Neural crest cell (in vitro differentiated cells): ENCODE measurements around the gene ARL15. TPM values are rescaled to one million over a fixed set of nuclear protein-coding genes. Genes with fewer than 3 reads are reported as not detected.

Experiments
- DNase-seq: peaks from one replicate; pipeline ENCODE4 v3.0.0; 2021; ENCODE audit warnings: low read depth, mixed read lengths, low spot score
- H3K27ac Mint-ChIP-seq: one replicate; pipeline ENCODE4 v1.8.0; 2021; ENCODE audit warnings: mild to moderate bottlenecking, mixed read lengths; ENCODE audit not compliant: unreplicated experiment
- H3K27me3 Mint-ChIP-seq: 2 replicates; pipeline ENCODE4 v1.8.0; 2021; ENCODE audit warnings: low read depth, mild to moderate bottlenecking, mixed read lengths
- H3K36me3 Mint-ChIP-seq: 2 replicates; pipeline ENCODE4 v1.8.0; 2021; ENCODE audit warnings: low read depth, mild to moderate bottlenecking, mixed read lengths
- H3K4me1 Mint-ChIP-seq: 2 replicates; pipeline ENCODE4 v1.8.0; 2021; ENCODE audit warnings: mixed read lengths
- H3K4me3 Mint-ChIP-seq: one replicate; pipeline ENCODE4 v1.8.0; 2021; ENCODE audit warnings: mild to moderate bottlenecking, mixed read lengths
- H3K9me3 Mint-ChIP-seq: 2 replicates; pipeline ENCODE4 v1.8.0; 2021; ENCODE audit warnings: mixed read lengths
- CTCF ChIP-seq: fragments of 200-600 bp; sonication (generic); conservative IDR thresholded peaks from 2 replicates; pipeline ENCODE4 v1.5.0; 2021; ENCODE audit warnings: antibody characterized with exemption, mild to moderate bottlenecking
- total RNA-seq: library from RNA; stranded (reverse); gene quantifications from 2 replicates; pipeline ENCODE4 v1.2.1, GENCODE V29; 2021

Gene ARL15
- total RNA-seq, 1 donor from 2014 or later = 18.4 TPM

- Mint-ChIP-seq H3K9me3 (no peaks in the 10 kb centered on the region), H3K27me3 (no peaks in the 10 kb centered on the region)
- TF ChIP-seq CTCF = no peak
Observed at GRCh38 chr5:53971131-53971530, 339.2 kb downstream of the ARL15 start.

GRCh38 chr5:53970475-53970874 is 339.9 kb downstream of the ARL15 start:
- no peaks in the 10 kb centered on the region for H3K36me3 Mint-ChIP-seq
- no peaks in the 10 kb centered on the region for H3K4me1 Mint-ChIP-seq
- no peak overlapping the region for H3K4me3 Mint-ChIP-seq
- no peaks in the 10 kb centered on the region for H3K9me3 Mint-ChIP-seq
- H3K27ac Mint-ChIP-seq = no peak overlapping the region
- TF ChIP-seq CTCF = no peak
- no peaks in the 10 kb centered on the region for H3K27me3 Mint-ChIP-seq
- DNase-seq = no peak

More at GRCh38 chr5:53971131-53971530, 339.2 kb downstream of the ARL15 start:
- no peaks in the 10 kb centered on the region for H3K4me1 Mint-ChIP-seq
- H3K36me3 Mint-ChIP-seq = no peaks in the 10 kb centered on the region
- no peak overlapping the region for H3K4me3 Mint-ChIP-seq
- no peak overlapping the region for H3K27ac Mint-ChIP-seq
- no peak for DNase-seq

DNA sequence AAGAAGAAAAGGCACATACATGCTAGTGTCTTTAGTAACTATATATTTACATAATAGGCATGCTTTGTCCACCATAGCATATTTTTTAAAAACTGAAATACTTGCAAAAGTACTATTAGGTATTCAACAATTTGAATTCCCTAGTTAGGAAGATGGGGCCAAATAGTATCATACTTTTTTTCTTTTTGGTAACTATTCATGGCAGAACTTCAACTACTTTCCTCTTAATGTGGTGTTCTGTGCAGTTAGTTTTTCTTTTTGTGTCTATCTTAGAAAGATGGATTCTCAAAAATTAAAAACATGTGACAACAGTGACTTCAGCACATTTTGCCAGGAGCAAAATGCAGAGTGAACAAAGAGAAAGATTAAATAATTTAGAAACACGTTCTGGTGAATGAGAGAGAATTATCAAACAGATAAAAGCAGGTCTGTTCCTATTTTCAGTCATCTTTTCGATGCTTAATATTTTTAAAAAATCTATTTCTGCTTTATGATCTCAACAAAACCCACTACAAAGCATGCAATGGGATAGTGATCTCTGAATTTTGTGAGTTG is 341.1 kb downstream of the ARL15 start:
- no peak for TF ChIP-seq CTCF
- DNase-seq = no peak
- Mint-ChIP-seq H3K27ac (no peak overlapping the region), H3K4me1 (no peaks in the 10 kb centered on the region), H3K9me3 (no peaks in the 10 kb centered on the region), H3K27me3 (no peaks in the 10 kb centered on the region), H3K36me3 (no peaks in the 10 kb centered on the region), H3K4me3 (no peak overlapping the region)

DNA sequence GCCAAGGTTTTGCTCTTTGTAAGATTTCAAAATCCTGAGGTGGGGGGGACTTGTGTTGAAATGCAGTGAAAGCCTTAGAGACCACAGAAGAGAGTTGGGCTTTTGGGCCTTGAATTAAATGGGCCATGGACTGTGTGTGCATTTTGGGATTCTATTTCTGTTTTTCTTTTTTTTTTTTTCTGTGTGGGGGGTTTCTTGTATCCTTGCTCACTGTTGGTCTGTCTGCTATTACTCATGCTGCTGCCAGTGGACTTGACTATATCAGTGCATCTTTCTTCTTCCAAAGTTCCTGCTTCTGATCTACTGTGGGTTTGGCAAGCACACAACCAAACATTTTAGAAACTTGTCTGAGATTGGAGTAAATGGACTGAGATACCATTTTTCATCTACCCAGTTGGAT is 344.9 kb downstream of the ARL15 start:
- Mint-ChIP-seq H3K27ac (no peak overlapping the region), H3K4me3 (no peak overlapping the region), H3K27me3 (no peaks in the 10 kb centered on the region), H3K4me1 (no peaks in the 10 kb centered on the region), H3K36me3 (no peaks in the 10 kb centered on the region), H3K9me3 (no peaks in the 10 kb centered on the region)
- no peak for DNase-seq
- TF ChIP-seq CTCF = no peak

- no peak for DNase-seq
Observed at GRCh38 chr5:53963958-53964357, 346.4 kb downstream of the ARL15 start.

More at GRCh38 chr5:53963958-53964357, 346.4 kb downstream of the ARL15 start:
- H3K27me3 Mint-ChIP-seq = no peaks in the 10 kb centered on the region
- no peak overlapping the region for H3K27ac Mint-ChIP-seq
- H3K4me1 Mint-ChIP-seq = no peaks in the 10 kb centered on the region
- H3K4me3 Mint-ChIP-seq = no peak overlapping the region
- H3K9me3 Mint-ChIP-seq = no peaks in the 10 kb centered on the region
- no peak for TF ChIP-seq CTCF
- H3K36me3 Mint-ChIP-seq = peaks cover 3% of the 10 kb centered on the region
